WI38 (cell line): ENCODE measurements around the gene HMGCR.
"Not testable (repeated sequence)": the region's sequence is repeated elsewhere in the genome, so short reads cannot be mapped to it uniquely, and the experiment has no call there.

Experiments
- H3K4me3 ChIP-seq: 2 replicates; pipeline ENCODE4 v1.5.1; 2011; ENCODE audit warnings: low read depth, mild to moderate bottlenecking, control low read depth, low read length
- CTCF ChIP-seq: IDR thresholded peaks from 2 replicates; pipeline ENCODE4 v1.5.1; 2012; ENCODE audit warnings: low read depth, mild to moderate bottlenecking, control low read depth, low read length

Gene HMGCR

GRCh38 chr5:75336615-75337336 is at the start of gene HMGCR:
Gene HMGCR (plus strand): TSS chr5:75337220. CDS start chr5:75342606, 5,386 bp downstream.
- TF ChIP-seq CTCF, result no peak
- H3K4me3 ChIP-seq, result peak within 1 kb of the TSS; percentile 93

- not testable (repeated sequence) for H3K4me3 ChIP-seq
Observed at GRCh38 chr5:75291844-75292243, 45.2 kb upstream of the HMGCR start.

- TF ChIP-seq CTCF, result no peak
Observed at GRCh38 chr5:75300084-75300483, 36.9 kb upstream of the HMGCR start.

GRCh38 chr5:75303419-75303818 is 33.6 kb upstream of the HMGCR start:
- TF ChIP-seq CTCF, result no peak
- no peak overlapping the region for H3K4me3 ChIP-seq

More at GRCh38 chr5:75300084-75300483, 36.9 kb upstream of the HMGCR start:
- no peak overlapping the region for H3K4me3 ChIP-seq

- not testable (repeated sequence) for H3K4me3 ChIP-seq
Observed at GRCh38 chr5:75304486-75304885, 32.5 kb upstream of the HMGCR start.

- no peak overlapping the region for H3K4me3 ChIP-seq
- TF ChIP-seq CTCF, result no peak
Observed at GRCh38 chr5:75306746-75307145, 30.3 kb upstream of the HMGCR start.

- TF ChIP-seq CTCF, result no peak
- H3K4me3 ChIP-seq, result no peak overlapping the region
Observed at GRCh38 chr5:75310212-75310611, 26.8 kb upstream of the HMGCR start.

GRCh38 chr5:75319148-75319547 is 17.9 kb upstream of the HMGCR start:
- H3K4me3 ChIP-seq, result not testable (repeated sequence)

- no peak overlapping the region for H3K4me3 ChIP-seq
- no peak for TF ChIP-seq CTCF
Observed at GRCh38 chr5:75319638-75320037, 17.4 kb upstream of the HMGCR start.
